CD14-positive monocyte (primary cell): ENCODE data around the gene IMPA2. TPM values are rescaled to one million over a fixed set of nuclear protein-coding genes. Genes with fewer than 3 reads are reported as not detected.

Experiments used
- DNase-seq, 3 donors: peaks; one replicate each; pipeline ENCODE4 v3.0.0-alpha.2; 2011 to 2022
- H2AFZ ChIP-seq: 2 replicates; pipeline ENCODE4 v1.6.0; 2012; ENCODE audit warnings: mild to moderate bottlenecking, low read depth, low read length, inconsistent platforms; ENCODE audit not compliant: insufficient read depth, poor library complexity, severe bottlenecking
- H3K27ac ChIP-seq, 2 donors: 1 replicate in 1 of 2; 2 replicates in 1 of 2; pipeline ENCODE4 v1.5.1; 2012 to 2013; ENCODE audit warnings: low read length in 2 of 2, control low read depth in 1 of 2, inconsistent platforms in 1 of 2, low read depth in 1 of 2, mild to moderate bottlenecking in 1 of 2
- H3K27me3 ChIP-seq, 2 donors: one replicate each; pipeline versions ENCODE4 v1.6.0 to v1.6.1; 2011 to 2013; ENCODE audit warnings: low read length in 2 of 2; ENCODE audit not compliant: control insufficient read depth in 2 of 2, insufficient read depth in 2 of 2
- H3K36me3 ChIP-seq, 2 donors: replicated peaks in 1 of 2; 1 replicate in 1 of 2; 2 replicates in 1 of 2; pipeline versions ENCODE4 v1.5.1 to v1.6.1; 2012 to 2013; ENCODE audit warnings: low read length in 2 of 2, control low read depth in 1 of 2, inconsistent platforms in 1 of 2, mild to moderate bottlenecking in 1 of 2; ENCODE audit not compliant: insufficient read depth in 2 of 2, control insufficient read depth in 1 of 2
- H3K4me1 ChIP-seq, 2 donors: 1 replicate in 1 of 2; 2 replicates in 1 of 2; pipeline versions ENCODE4 v1.5.1 to v1.6.1; 2012 to 2013; ENCODE audit warnings: low read length in 2 of 2, control low read depth in 1 of 2, inconsistent platforms in 1 of 2, mild to moderate bottlenecking in 1 of 2, moderate library complexity in 1 of 2; ENCODE audit not compliant: insufficient read depth in 2 of 2, control insufficient read depth in 1 of 2
- H3K4me2 ChIP-seq: replicated peaks from 2 replicates; pipeline ENCODE3; 2012; ENCODE audit warnings: low read length, moderate library complexity, mild to moderate bottlenecking; ENCODE audit not compliant: poor library complexity, severe bottlenecking; ENCODE audit errors: extremely low read depth
- H3K4me3 ChIP-seq, 3 experiments: fragments of 200-600 bp in 1 of 3; sonication (generic) in 1 of 3; replicated peaks in 1 of 3; 1 replicate in 2 of 3; 2 replicates in 1 of 3; pipeline ENCODE4 v1.5.1; 2011 to 2013; ENCODE audit warnings: low read length in 3 of 3, mild to moderate bottlenecking in 3 of 3, control low read depth in 2 of 3, low read depth in 2 of 3, inconsistent platforms in 1 of 3, moderate library complexity in 1 of 3
- H3K79me2 ChIP-seq: 2 replicates; pipeline ENCODE4 v1.6.0; 2012; ENCODE audit warnings: mild to moderate bottlenecking, control low read depth, inconsistent platforms, low read length, moderate library complexity; ENCODE audit not compliant: insufficient read depth
- H3K9ac ChIP-seq: 2 replicates; pipeline ENCODE4 v1.6.0; 2017; ENCODE audit warnings: low read length, mild to moderate bottlenecking; ENCODE audit not compliant: insufficient read depth, poor library complexity, severe bottlenecking
- H3K9me3 ChIP-seq, 2 donors: replicated peaks in 1 of 2; 1 replicate in 1 of 2; 2 replicates in 1 of 2; pipeline versions ENCODE4 v1.5.1 to v1.6.1; 2012 to 2013; ENCODE audit warnings: low read length in 2 of 2, control low read depth in 1 of 2; ENCODE audit not compliant: control insufficient read depth in 1 of 2, insufficient read depth in 1 of 2
- H4K20me1 ChIP-seq: 2 replicates; pipeline ENCODE4 v1.6.0; 2012; ENCODE audit warnings: mild to moderate bottlenecking, low read length, control low read depth, moderate library complexity; ENCODE audit not compliant: insufficient read depth
- H3K27ac Mint-ChIP-seq, 7 donors: one replicate each; pipeline ENCODE4 v1.8.0; 2020; ENCODE audit warnings: mild to moderate bottlenecking in 7 of 7, mixed read lengths in 7 of 7, moderate library complexity in 6 of 7, inconsistent platforms in 2 of 7
- H3K27me3 Mint-ChIP-seq, 3 donors: one replicate each; pipeline ENCODE4 v1.8.0; 2021 to 2022; ENCODE audit warnings: low read depth in 3 of 3, mild to moderate bottlenecking in 3 of 3, mixed read lengths in 3 of 3, moderate library complexity in 3 of 3, inconsistent platforms in 1 of 3
- H3K36me3 Mint-ChIP-seq, 2 donors: one replicate each; pipeline ENCODE4 v1.8.0; 2020; ENCODE audit warnings: mixed read lengths in 2 of 2, inconsistent platforms in 1 of 2, mild to moderate bottlenecking in 1 of 2
- H3K4me1 Mint-ChIP-seq: one replicate; pipeline ENCODE4 v1.8.0; 2020; ENCODE audit warnings: mild to moderate bottlenecking, mixed read lengths
- H3K4me3 Mint-ChIP-seq, 2 donors: one replicate each; pipeline ENCODE4 v1.8.0; 2020; ENCODE audit warnings: mild to moderate bottlenecking in 2 of 2, mixed read lengths in 2 of 2, moderate library complexity in 1 of 2
- H3K9me3 Mint-ChIP-seq, 7 donors: one replicate each; pipeline ENCODE4 v1.8.0; 2020 to 2022; ENCODE audit warnings: mixed read lengths in 7 of 7, mild to moderate bottlenecking in 6 of 7, moderate library complexity in 6 of 7, inconsistent platforms in 2 of 7
- WGBS: methylation state at CpG from one replicate; pipeline ENCODE4 v1.1.5; 2013; ENCODE audit warnings: missing lambda C conversion rate; ENCODE audit not compliant: insufficient coverage; 5-methylcytosine and 5-hydroxymethylcytosine counted together
- intact Hi-C, 2 donors: fragments of 100-400 bp; cut with micrococcal nuclease; formaldehyde crosslinking; loops; one replicate each; pipeline versions ENCODE4 v1.15.0 to v1.15.1; 2023
- polyA plus RNA-seq, 3 donors: library from polyadenylated mRNA; depleted of rRNA in 1 of 3; unstranded in 2 of 3; stranded (reverse) in 1 of 3; fragments of 300-500 nt in 2 of 3; fragments of >200 nt in 1 of 3; fragmentation: Illumina TruSeq in 2 of 3; gene quantifications; 1 replicate in 2 of 3; 2 replicates in 1 of 3; pipeline ENCODE4 v1.2.3, GENCODE V29; 2012 to 2021
- TF ChIP-seq, protein P1 (sequence below): fragments of 200-600 bp; IDR thresholded peaks from one replicate; pipeline ENCODE4 v1.8.0; 2022; ENCODE audit warnings: antibody characterized with exemption, mild to moderate bottlenecking

The IMPA2 gene
- polyA plus RNA-seq, 3 donors, result 97.4 to 186 (median 145) TPM

GRCh38 chr18:12044591-12044990 lies 63.3 kb downstream of the IMPA2 start:
- no peaks in the 10 kb centered on the region for H3K36me3 Mint-ChIP-seq
- H3K4me3 Mint-ChIP-seq, result no peak overlapping the region
- peaks cover 15% of the 10 kb centered on the region for H3K4me1 Mint-ChIP-seq
- H4K20me1 ChIP-seq, result no peaks in the 10 kb centered on the region
- H3K4me3 ChIP-seq, result no peak overlapping the region
- no CpG with 5 or more reads among the region's 5 CpGs for WGBS
- H3K9me3 ChIP-seq, result no peaks in the 10 kb centered on the region
- no peaks in the 10 kb centered on the region for H3K36me3 ChIP-seq
- TF ChIP-seq, protein P1, sequence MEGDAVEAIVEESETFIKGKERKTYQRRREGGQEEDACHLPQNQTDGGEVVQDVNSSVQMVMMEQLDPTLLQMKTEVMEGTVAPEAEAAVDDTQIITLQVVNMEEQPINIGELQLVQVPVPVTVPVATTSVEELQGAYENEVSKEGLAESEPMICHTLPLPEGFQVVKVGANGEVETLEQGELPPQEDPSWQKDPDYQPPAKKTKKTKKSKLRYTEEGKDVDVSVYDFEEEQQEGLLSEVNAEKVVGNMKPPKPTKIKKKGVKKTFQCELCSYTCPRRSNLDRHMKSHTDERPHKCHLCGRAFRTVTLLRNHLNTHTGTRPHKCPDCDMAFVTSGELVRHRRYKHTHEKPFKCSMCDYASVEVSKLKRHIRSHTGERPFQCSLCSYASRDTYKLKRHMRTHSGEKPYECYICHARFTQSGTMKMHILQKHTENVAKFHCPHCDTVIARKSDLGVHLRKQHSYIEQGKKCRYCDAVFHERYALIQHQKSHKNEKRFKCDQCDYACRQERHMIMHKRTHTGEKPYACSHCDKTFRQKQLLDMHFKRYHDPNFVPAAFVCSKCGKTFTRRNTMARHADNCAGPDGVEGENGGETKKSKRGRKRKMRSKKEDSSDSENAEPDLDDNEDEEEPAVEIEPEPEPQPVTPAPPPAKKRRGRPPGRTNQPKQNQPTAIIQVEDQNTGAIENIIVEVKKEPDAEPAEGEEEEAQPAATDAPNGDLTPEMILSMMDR, result no peak
- no peak overlapping the region for H3K4me2 ChIP-seq
- peaks cover 0 to 2% (median 0%) of the 10 kb centered on the region in 3 donors for H3K27me3 Mint-ChIP-seq
- no peaks in the 10 kb centered on the region for H3K79me2 ChIP-seq
- no peak overlapping the region for H3K27ac Mint-ChIP-seq
- H3K27me3 ChIP-seq, result no peaks in the 10 kb centered on the region
- intact Hi-C loops, result no loop called here
- no peaks in the 10 kb centered on the region for H3K9me3 Mint-ChIP-seq
- no peak for DNase-seq
- no peak overlapping the region for H3K27ac ChIP-seq
- no peak overlapping the region for H2AFZ ChIP-seq
- H3K4me1 ChIP-seq, result peaks cover 16 to 23% of the 10 kb centered on the region in 2 donors
- H3K9ac ChIP-seq, result no peak overlapping the region

- Mint-ChIP-seq H3K9me3 (no peaks in the 10 kb centered on the region), H3K36me3 (no peaks in the 10 kb centered on the region), H3K27me3 (peaks cover 0 to 2% (median 0%) of the 10 kb centered on the region in 3 donors), H3K27ac (no peak overlapping the region), H3K4me3 (no peak overlapping the region), H3K4me1 (peaks cover 27% of the 10 kb centered on the region)
- Histone ChIP-seq H3K79me2 (no peaks in the 10 kb centered on the region), H2AFZ (no peak overlapping the region), H3K36me3 (no peaks in the 10 kb centered on the region), H3K4me3 (no peak overlapping the region), H3K4me2 (no peak overlapping the region), H3K9ac (no peak overlapping the region), H3K9me3 (no peaks in the 10 kb centered on the region), H3K27me3 (no peaks in the 10 kb centered on the region), H3K27ac (no peak overlapping the region), H4K20me1 (no peaks in the 10 kb centered on the region), H3K4me1 (peaks cover 28 to 37% of the 10 kb centered on the region in 2 donors)
- TF ChIP-seq, protein P1, result no peak
- 82% methylated on average over 14 of the region's 15 CpGs for WGBS
- intact Hi-C loops, result no loop called here
- DNase-seq, result no peak
Observed at GRCh38 chr18:12046046-12046750, 64.9 kb downstream of the IMPA2 start.
